Activated naive CD8-positive, alpha-beta T cell treated with anti-CD3 and anti-CD28 coated beads for 36 hours (primary cell): ENCODE measurements around the gene MAPK12. TPM values are rescaled to one million over a fixed set of nuclear protein-coding genes. Genes with fewer than 3 reads are reported as not detected.

Source experiments
- DNase-seq: peaks from one replicate; pipeline ENCODE4 v3.0.0; 2021
- H3K27ac Mint-ChIP-seq: one replicate; pipeline ENCODE4 v1.8.0; 2022; ENCODE audit warnings: mild to moderate bottlenecking, moderate library complexity, mixed read lengths
- H3K27me3 Mint-ChIP-seq: one replicate; pipeline ENCODE4 v1.8.0; 2022; ENCODE audit warnings: mild to moderate bottlenecking, mixed read lengths
- H3K36me3 Mint-ChIP-seq: one replicate; pipeline ENCODE4 v1.8.0; 2021; ENCODE audit warnings: mild to moderate bottlenecking, mixed read lengths
- H3K4me1 Mint-ChIP-seq: one replicate; pipeline ENCODE4 v1.8.0; 2021; ENCODE audit warnings: mixed read lengths
- H3K4me3 Mint-ChIP-seq: one replicate; pipeline ENCODE4 v1.8.0; 2022; ENCODE audit warnings: mild to moderate bottlenecking, moderate library complexity, mixed read lengths
- H3K9me3 Mint-ChIP-seq: one replicate; pipeline ENCODE4 v1.8.0; 2022; ENCODE audit warnings: mixed read lengths
- total RNA-seq, 2 experiments: library from RNA; stranded (reverse); gene quantifications; one replicate each; pipeline ENCODE4 v1.2.3, GENCODE V29; 2021

Gene MAPK12
- total RNA-seq, 2 experiments from 2014 or later, result 3.5 to 3.6 TPM

DNA sequence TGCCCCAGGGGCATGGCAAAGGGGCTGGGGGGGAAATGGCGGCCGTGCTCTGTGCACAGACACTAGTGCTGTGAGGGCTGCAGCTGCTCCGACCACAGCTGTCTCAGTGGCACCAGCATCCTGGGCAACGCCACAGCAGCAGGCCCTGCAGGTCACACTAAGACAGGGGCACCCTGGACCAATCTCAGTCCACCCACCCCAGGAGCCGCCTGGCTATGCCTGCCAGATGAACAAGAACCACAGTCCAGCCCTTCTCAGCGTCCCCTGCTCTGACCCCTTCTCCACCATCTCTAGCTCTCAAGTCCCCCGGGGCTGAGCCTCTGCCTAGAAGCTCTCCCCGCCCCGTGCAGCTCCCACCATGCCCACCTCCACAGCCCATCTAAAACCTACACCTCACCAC, 33.1 kb downstream of the MAPK12 start:
- DNase-seq, result no peak
- Mint-ChIP-seq H3K4me1 (no peaks in the 10 kb centered on the region), H3K36me3 (peaks cover 4% of the 10 kb centered on the region), H3K27me3 (no peaks in the 10 kb centered on the region), H3K9me3 (no peaks in the 10 kb centered on the region), H3K27ac (no peak overlapping the region), H3K4me3 (no peak overlapping the region)

DNA sequence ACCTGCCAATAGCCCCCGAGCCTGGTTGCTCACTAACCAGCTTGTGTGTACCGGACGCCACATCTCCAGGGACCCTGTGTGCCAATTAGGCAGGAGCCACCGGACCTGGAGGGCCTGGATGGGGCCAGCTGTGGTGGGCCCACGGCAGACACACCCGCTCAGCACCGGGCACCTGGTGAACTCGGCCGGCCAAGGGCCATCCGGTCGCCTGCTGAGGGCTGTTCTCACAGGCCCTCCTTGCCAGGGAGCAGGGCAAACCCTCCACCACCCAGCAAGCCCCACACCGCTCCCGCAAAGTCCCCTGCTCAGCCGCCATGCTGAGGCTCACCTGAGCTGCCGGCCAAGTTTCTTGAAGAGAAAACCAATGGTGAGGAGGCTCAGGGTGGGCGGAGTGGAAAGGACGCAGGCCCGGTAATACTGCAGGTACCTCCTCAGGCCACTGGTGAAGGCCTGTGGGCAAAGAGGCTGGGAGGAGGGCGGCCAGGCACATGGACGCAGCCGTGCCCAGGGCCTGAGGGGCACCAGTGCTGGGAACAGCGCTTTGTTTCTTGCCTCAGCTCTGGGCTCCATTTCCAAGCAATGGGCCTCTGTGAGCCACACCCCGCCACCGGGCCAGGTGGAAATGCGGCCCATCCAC, 33.8 kb downstream of the MAPK12 start:
- Mint-ChIP-seq H3K4me3 (no peak overlapping the region), H3K9me3 (no peaks in the 10 kb centered on the region), H3K4me1 (no peaks in the 10 kb centered on the region), H3K36me3 (peaks cover 3% of the 10 kb centered on the region), H3K27ac (no peak overlapping the region), H3K27me3 (no peaks in the 10 kb centered on the region)
- DNase-seq, result no peak

DNA sequence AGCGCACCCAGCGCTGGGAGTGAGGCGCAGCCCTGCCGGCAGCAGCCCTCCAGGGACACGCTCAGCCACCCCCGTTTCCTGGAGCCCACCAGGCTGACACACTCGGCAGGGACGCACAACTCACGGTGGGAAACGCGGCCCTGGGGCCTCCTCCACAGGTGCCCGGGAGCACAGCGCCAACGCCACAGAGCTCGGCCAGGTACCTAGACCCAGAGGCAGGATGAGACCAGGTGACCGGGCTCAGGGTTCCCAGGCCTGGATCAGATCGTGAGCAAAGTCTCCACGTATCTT, 34.7 kb downstream of the MAPK12 start:
- Mint-ChIP-seq H3K4me1 (no peaks in the 10 kb centered on the region), H3K27ac (no peak overlapping the region), H3K9me3 (no peaks in the 10 kb centered on the region), H3K4me3 (no peak overlapping the region), H3K36me3 (peaks cover 3% of the 10 kb centered on the region), H3K27me3 (no peaks in the 10 kb centered on the region)
- DNase-seq, result no peak

DNA sequence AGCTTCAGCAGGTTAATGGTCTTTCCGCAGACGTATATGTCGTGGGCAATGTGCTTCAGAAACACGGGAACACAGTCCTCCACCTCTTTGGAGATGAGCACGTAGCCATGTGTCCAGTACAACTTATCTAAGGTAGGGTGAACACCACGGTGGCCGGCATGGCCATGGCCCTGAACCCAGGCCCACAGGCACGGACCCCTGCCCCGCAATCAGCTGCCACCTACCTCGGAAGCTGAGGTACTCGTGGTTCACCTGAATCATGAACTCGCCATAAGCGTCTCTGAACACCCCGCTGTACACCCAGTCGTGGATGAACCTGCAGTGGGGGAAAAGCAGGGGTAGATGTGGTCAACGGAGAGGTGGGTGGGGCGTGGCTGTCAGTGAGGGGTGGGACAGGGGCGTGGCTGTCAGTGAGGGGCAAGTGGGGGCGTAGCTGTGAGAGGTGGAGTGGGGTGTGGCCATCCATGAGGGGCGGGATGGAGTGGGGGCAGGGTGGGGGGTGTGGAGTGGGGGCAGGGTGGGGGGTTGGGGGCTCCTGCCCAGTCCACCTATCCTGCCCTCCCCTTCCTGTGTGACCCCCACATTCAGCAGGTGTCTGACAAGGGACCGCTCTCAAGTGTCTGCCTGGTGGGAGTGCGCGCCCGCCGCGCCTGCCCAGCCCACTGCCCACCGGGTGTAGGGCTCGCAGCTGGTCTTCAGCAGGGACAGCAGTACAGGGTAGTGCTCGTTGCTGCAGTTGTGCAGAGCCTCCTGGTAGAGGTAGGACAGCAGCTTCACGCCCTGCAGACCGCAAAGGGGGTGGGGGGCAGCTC, 35.2 kb downstream of the MAPK12 start:
- Mint-ChIP-seq H3K36me3 (peaks cover 5% of the 10 kb centered on the region), H3K27me3 (no peaks in the 10 kb centered on the region), H3K27ac (no peak overlapping the region), H3K4me1 (no peaks in the 10 kb centered on the region), H3K9me3 (no peaks in the 10 kb centered on the region), H3K4me3 (no peak overlapping the region)
- no peak for DNase-seq

DNA sequence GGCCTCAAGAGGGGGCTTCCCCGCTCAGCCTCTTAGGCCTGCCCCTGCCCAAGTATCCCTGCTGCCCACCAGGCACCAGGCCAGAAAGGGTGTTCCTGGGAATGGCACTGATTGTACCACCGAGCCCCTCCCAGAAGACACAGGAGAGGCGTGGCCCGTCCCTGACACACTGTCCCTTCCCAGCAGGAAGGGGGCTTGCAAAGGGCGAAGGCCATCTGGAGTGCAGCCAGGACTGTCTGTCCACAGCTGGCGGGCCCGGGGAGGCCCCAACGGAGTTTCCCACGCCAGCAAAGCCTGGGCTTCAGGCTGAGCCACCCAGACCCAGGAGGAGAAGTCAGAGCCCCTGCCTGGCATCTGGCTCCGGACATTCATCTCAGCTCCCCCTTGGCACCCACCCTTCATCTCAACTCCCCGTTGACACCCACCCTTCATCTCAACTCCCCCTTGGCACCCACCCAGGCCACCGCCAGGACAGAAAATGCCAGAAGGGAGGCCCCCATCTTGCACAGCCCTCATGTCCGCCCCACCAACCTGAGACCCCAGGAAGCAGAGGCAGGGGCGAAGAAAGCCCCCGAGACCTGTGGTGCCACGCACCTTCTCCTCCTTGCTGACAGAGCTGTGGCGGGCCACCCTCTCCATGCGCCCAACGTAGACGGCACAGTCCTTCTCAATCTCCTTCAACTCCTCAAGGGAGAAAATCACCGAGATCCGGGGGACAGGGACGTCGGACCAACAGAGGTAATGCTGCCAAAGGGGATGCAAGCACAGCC, 36.1 kb downstream of the MAPK12 start:
- Mint-ChIP-seq H3K4me3 (no peak overlapping the region), H3K27ac (no peak overlapping the region), H3K9me3 (no peaks in the 10 kb centered on the region), H3K4me1 (no peaks in the 10 kb centered on the region), H3K27me3 (no peaks in the 10 kb centered on the region), H3K36me3 (peaks cover 9% of the 10 kb centered on the region)
- no peak for DNase-seq

DNA sequence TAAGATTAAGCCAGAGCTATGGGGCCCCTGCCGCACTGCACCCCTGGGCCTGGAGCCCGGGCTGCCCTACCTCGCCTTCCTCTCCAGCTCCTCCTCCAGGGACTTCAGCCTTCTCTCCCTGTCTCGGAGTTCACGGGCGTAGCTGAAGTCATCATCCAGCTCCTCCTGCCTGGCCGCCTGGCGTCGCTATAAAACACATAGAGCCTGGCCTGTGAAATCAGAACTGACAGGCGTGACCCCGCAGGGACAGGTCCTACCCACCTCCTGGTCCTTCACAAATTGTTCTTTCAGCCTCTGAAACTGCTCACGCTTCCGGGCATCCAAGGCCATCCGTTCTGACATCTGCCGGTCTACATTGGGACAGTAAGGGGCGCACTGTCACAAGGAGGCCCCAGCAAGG, 37.4 kb downstream of the MAPK12 start:
- H3K27ac Mint-ChIP-seq, result no peak overlapping the region
- H3K27me3 Mint-ChIP-seq, result no peaks in the 10 kb centered on the region
- no peaks in the 10 kb centered on the region for H3K4me1 Mint-ChIP-seq
- no peaks in the 10 kb centered on the region for H3K9me3 Mint-ChIP-seq
- peaks cover 9% of the 10 kb centered on the region for H3K36me3 Mint-ChIP-seq
- H3K4me3 Mint-ChIP-seq, result no peak overlapping the region
- DNase-seq, result no peak

DNA sequence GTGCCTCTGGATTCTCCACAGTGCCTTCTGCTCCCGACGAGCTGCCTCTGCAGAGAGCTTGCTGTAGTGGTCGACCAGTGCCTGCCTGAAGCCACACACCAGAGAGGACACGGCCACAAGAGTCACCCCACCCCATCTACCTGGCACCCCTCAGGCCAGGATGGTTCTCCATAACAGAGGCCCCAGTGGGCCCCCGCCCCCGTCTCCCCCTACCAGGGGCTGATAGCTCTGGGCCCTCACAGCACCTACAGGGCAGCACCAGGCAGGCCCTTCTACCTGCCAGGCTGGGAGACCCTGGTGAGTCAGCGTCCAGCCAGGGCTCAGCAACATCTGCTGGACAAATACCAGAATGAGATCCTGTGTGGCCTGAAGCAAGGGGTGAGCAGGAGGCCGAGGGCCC, 39.0 kb downstream of the MAPK12 start:
- Mint-ChIP-seq H3K4me1 (no peaks in the 10 kb centered on the region), H3K4me3 (no peak overlapping the region), H3K9me3 (no peaks in the 10 kb centered on the region), H3K36me3 (peaks cover 10% of the 10 kb centered on the region), H3K27ac (no peak overlapping the region), H3K27me3 (no peaks in the 10 kb centered on the region)
- DNase-seq, result no peak

DNA sequence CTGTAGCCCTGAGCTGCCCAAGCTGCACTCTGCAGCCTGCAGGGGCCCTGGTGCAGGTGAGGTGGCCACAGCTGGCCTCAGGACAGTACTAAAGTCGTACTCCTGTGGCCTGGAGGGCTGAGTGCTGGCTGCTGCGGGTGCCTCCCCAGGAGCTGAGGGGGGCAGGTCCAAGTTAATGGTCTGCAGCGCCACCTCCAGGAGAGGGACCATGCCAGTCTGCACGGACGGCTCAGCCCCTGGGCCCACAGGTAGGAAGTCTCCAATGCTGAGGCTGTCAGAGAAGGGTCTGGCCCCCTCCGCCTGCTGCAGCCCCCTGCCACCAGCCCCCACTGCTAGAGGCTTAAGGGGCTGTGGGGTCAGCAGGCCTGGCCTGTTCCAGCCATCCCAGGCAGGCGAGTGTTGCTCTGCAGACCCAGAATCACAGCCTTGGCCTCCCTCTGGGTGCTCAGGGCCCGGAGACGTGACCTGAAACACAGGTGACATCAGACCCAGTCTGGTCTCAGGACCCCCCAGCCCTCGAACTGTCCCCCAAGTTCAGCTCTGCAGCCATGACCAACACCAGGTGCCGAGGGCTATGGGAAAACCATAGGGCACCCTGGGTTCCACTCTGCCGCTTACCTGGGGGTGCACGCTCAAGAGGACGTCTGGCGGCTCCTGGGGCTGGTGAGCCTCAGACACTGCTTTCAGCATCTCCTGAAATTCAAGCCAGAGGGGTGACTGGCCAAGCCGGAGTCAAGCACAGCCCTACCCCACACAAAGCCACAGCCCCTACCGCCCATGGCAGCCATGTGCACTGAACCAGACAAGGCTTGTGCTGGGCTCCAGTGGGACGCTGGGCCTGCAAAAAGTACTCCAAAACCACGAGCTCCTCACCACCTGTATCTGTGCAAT, 39.8 kb downstream of the MAPK12 start:
- Mint-ChIP-seq H3K36me3 (peaks cover 12% of the 10 kb centered on the region), H3K9me3 (no peaks in the 10 kb centered on the region)

DNA sequence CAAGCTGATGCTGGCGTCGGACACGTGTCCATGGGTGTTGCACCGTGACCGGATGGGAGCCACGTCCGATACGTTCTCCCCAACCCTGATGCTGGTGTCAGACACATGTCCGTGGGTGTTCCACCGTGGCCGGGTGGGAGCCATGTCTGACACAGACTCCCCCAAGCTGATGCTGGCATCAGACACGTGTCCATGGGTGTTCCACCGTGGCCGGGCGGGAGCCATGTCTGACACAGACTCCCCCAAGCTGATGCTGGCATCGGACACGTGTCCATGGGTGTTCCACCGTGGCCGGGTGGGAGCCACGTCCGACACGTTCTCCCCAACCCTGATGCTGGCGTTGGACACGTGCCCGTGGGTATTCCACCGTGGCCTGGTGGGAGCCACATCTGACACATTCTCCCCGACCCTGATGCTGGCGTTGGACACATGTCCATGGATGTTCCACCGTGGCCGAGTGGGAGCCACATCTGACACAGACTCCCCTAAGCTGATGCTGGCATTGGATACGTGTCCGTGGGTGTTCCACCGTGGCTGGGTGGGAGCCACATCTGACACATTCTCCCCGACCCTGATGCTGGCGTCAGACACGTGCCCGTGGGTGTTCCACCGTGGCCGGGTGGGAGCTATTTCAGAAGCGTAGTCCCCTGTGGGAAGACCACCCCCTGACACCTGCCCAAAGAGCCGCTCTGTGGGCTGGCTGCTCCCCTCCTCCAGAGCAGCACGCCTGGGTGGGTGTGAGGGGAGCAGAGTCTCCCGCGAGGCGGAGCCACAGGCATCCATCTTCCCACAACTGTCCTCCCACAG, 40.7 kb downstream of the MAPK12 start:
- no peak for DNase-seq
- no peaks in the 10 kb centered on the region for H3K4me1 Mint-ChIP-seq
- H3K9me3 Mint-ChIP-seq, result no peaks in the 10 kb centered on the region
- peaks cover 11% of the 10 kb centered on the region for H3K36me3 Mint-ChIP-seq
- no peak overlapping the region for H3K4me3 Mint-ChIP-seq
- no peak overlapping the region for H3K27ac Mint-ChIP-seq
- H3K27me3 Mint-ChIP-seq, result no peaks in the 10 kb centered on the region

More for the DNA sequence above, 39.8 kb downstream of the MAPK12 start:
- no peaks in the 10 kb centered on the region for H3K27me3 Mint-ChIP-seq
- H3K27ac Mint-ChIP-seq, result no peak overlapping the region
- no peak for DNase-seq
- no peaks in the 10 kb centered on the region for H3K4me1 Mint-ChIP-seq
- no peak overlapping the region for H3K4me3 Mint-ChIP-seq

DNA sequence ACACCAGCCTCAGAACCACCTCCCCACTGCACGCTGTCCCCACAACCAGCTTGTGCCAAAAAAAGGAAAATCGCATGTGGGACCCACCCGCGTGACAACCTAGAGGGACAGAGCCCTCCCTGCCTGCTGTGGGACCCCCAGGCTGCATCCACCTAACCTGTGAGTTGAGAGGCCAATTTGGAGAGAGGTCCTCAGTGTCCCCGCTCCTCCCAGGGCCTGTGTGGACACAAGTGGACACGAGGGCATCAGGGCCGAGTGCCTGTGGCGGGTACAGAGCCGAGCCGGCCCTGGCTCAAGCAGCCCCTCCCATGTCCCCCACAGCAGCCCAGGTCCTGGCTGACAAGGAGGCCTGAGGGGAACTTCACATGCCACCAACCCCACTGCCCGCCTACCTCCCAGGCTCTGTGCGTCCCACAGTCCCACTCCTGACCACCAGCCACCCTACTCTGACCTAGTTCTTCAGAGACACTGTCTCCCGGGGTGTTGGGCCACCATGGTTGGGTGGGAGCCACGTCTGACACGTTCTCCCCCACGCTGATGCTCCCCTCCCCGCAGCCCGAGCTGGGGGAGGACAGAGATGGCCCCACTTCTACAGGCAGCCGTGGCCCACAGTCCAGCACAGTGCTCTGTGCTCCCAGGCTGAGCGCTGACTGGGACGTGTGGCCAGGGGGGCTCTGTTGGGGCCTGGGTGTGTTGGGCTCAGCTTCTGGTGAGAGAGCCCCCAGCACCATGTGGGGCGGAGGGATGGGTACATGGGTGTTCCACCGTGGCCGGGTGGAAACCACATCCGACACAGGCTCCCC, 41.5 kb downstream of the MAPK12 start:
- no peaks in the 10 kb centered on the region for H3K27me3 Mint-ChIP-seq
- DNase-seq, result no peak
- no peak overlapping the region for H3K27ac Mint-ChIP-seq
- no peaks in the 10 kb centered on the region for H3K9me3 Mint-ChIP-seq
- H3K36me3 Mint-ChIP-seq, result peaks cover 15% of the 10 kb centered on the region
- H3K4me3 Mint-ChIP-seq, result no peak overlapping the region
- no peaks in the 10 kb centered on the region for H3K4me1 Mint-ChIP-seq

DNA sequence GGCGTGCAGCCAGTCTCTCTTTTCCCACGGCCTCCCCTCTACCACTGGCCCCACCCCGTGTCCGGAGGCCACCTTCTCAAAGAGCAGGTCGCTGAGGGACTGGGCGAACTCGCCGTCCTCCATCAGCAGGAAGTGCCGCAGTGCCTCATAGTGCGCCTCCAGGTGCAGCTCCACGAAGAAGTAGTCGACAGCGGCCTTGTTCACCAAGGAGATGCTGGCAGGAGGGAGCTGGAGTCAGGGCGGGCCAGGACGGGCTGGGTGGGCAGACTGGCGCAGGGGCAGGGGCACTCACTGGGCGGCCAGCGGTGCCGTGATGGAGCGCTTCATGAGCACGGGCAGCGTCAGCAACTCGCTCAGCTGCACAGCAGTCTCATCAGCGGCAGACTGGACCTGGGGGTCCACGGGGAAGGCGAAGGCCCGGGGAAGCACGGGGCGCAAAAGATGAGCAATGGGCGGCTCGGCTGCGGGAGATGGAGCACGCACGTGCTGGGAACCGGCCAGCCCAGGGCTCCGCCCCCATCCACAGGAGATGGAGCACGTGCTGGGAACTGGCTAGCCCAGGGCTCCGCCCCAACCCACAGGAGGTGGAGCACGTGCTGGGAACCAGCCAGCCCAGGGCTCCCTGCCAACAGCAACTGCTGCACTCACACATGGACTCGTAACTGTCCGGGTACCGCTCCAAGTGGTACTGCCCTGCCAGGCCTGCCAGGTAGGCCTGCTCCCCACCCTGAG, 42.3 kb downstream of the MAPK12 start:
- H3K4me3 Mint-ChIP-seq, result no peak overlapping the region
- no peak overlapping the region for H3K27ac Mint-ChIP-seq
- no peaks in the 10 kb centered on the region for H3K4me1 Mint-ChIP-seq
- H3K9me3 Mint-ChIP-seq, result no peaks in the 10 kb centered on the region
- peaks cover 19% of the 10 kb centered on the region for H3K36me3 Mint-ChIP-seq
- DNase-seq, result no peak
- H3K27me3 Mint-ChIP-seq, result no peaks in the 10 kb centered on the region

DNA sequence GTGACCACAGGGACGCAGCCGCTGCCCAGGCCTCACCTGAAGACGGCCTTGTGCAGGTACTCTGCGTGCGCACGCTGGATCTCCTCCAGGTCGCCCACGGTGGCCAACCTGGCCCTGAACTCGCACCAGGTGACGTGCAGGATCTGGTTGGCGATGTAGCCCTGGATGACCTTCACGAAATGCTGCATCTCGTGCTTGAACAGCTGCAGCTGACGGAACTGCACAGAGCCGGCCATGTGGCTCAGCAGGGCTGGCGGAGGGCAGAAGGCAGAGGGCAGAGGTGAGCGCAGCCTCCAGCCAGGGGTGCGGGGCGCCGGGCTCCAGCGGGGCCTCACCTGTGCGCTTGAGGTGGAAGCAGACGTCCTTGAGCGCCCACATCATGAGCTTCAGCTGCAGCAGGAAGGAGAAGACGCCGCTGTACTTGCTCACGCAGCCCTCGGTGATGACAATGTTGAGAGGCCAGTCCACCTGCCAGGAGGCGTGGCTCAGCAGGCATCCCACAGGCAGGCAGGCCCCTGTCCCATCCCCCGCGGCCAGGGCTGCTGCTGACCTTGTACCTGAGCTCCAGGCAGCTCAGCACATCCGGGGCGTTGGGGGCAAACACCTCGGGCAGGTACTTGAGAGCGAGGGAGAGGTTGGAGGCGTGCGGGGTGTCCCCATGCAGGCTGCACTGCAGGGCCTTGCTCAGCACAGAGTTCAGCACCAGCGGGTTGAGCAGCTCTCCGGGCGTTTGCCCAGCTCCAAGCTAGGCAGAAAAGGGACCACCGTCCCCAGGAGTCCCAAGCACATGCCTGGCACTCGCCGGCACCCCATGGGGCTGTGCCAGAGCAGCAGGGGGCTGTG, 43.1 kb downstream of the MAPK12 start:
- H3K9me3 Mint-ChIP-seq, result no peaks in the 10 kb centered on the region
- H3K4me3 Mint-ChIP-seq, result no peak overlapping the region
- no peak for DNase-seq
- H3K27ac Mint-ChIP-seq, result no peak overlapping the region
- H3K27me3 Mint-ChIP-seq, result peaks cover 2% of the 10 kb centered on the region
- peaks cover 21% of the 10 kb centered on the region for H3K36me3 Mint-ChIP-seq
- peaks cover 3% of the 10 kb centered on the region for H3K4me1 Mint-ChIP-seq
